Measurements from ENCODE around the gene ARGLU1. TPM values are rescaled to one million over a fixed set of nuclear protein-coding genes. Genes with fewer than 3 reads are reported as not detected.
A peak's percentile ranks its signal among the peaks of the same experiment; 100 is the strongest.

ARGLU1 gene
- polyA plus RNA-seq, 1 donor from 2014 or later: 59.1 TPM

GRCh38 chr13:106569233-106570095 is 1.5 kb upstream of the ARGLU1 start:
- Mint-ChIP-seq H3K27me3 (peaks cover 2% of the 10 kb centered on the region), H3K4me3 (no peak overlapping the region), H3K27ac (peak overlapping the region in 1 of 3 donors; percentile 50), H3K4me1 (peaks cover 29 to 38% (median 32%) of the 10 kb centered on the region in 3 donors), H3K9me3 (no peaks in the 10 kb centered on the region), H3K36me3 (no peaks in the 10 kb centered on the region)

GRCh38 chr13:106568299-106569003 is 514 bp upstream of the ARGLU1 start:
- H3K36me3 Mint-ChIP-seq: no peaks in the 10 kb centered on the region
- peak overlapping the region; percentile 92 to 98 (median 97) for H3K27ac Mint-ChIP-seq
- H3K27me3 Mint-ChIP-seq: peaks cover 2% of the 10 kb centered on the region
- H3K4me3 Mint-ChIP-seq: peak overlapping the region; percentile 94 to 98 (median 98)
- H3K4me1 Mint-ChIP-seq: peaks cover 39 to 48% (median 41%) of the 10 kb centered on the region in 3 donors
- H3K9me3 Mint-ChIP-seq: no peaks in the 10 kb centered on the region

- Mint-ChIP-seq H3K36me3 (no peaks in the 10 kb centered on the region), H3K27ac (peak overlapping the region; percentile 92 to 98 (median 97)), H3K9me3 (no peaks in the 10 kb centered on the region), H3K4me3 (peak overlapping the region; percentile 94 to 98 (median 98)), H3K27me3 (peaks cover 2% of the 10 kb centered on the region), H3K4me1 (peaks cover 47 to 58% (median 50%) of the 10 kb centered on the region in 3 donors)
Measured at GRCh38 chr13:106566641-106567473, 1.1 kb downstream of the ARGLU1 start.

GRCh38 chr13:106565127-106565775 is 2.7 kb downstream of the ARGLU1 start:
- H3K9me3 Mint-ChIP-seq: no peaks in the 10 kb centered on the region

GRCh38 chr13:106562301-106562700 is 5.6 kb downstream of the ARGLU1 start:
- H3K9me3 Mint-ChIP-seq: no peaks in the 10 kb centered on the region
- H3K4me3 Mint-ChIP-seq: peak overlapping the region in 1 of 4 donors; percentile 79
- H3K27ac Mint-ChIP-seq: no peak overlapping the region
- H3K36me3 Mint-ChIP-seq: no peaks in the 10 kb centered on the region
- peaks cover 50 to 68% (median 59%) of the 10 kb centered on the region in 3 donors for H3K4me1 Mint-ChIP-seq
- H3K27me3 Mint-ChIP-seq: peaks cover 2% of the 10 kb centered on the region

More at GRCh38 chr13:106565127-106565775, 2.7 kb downstream of the ARGLU1 start:
- Mint-ChIP-seq H3K4me3 (peak overlapping the region; percentile 59 to 97 (median 89)), H3K4me1 (peaks cover 56 to 67% (median 60%) of the 10 kb centered on the region in 3 donors), H3K27me3 (peaks cover 2% of the 10 kb centered on the region), H3K36me3 (no peaks in the 10 kb centered on the region), H3K27ac (peak overlapping the region in 2 of 3 donors; percentile 8 to 92)

GRCh38 chr13:106561551-106562170 is 6.3 kb downstream of the ARGLU1 start:
- H3K9me3 Mint-ChIP-seq: no peaks in the 10 kb centered on the region
- H3K27ac Mint-ChIP-seq: no peak overlapping the region
- H3K36me3 Mint-ChIP-seq: no peaks in the 10 kb centered on the region
- peaks cover 2% of the 10 kb centered on the region for H3K27me3 Mint-ChIP-seq
- peak overlapping the region in 3 of 4 donors; percentile 34 to 50 (median 39) for H3K4me3 Mint-ChIP-seq
- H3K4me1 Mint-ChIP-seq: peaks cover 51 to 65% (median 59%) of the 10 kb centered on the region in 3 donors

GRCh38 chr13:106560821-106561220 is 7.1 kb downstream of the ARGLU1 start:
- Mint-ChIP-seq H3K4me3 (peak overlapping the region in 2 of 4 donors; percentile 14 to 15), H3K9me3 (no peaks in the 10 kb centered on the region), H3K27me3 (peaks cover 2% of the 10 kb centered on the region), H3K27ac (peak overlapping the region in 2 of 3 donors; percentile 3 to 52), H3K4me1 (peaks cover 45 to 58% (median 58%) of the 10 kb centered on the region in 3 donors), H3K36me3 (no peaks in the 10 kb centered on the region)

GRCh38 chr13:106558527-106558926 is 9.4 kb downstream of the ARGLU1 start:
- H3K27me3 Mint-ChIP-seq: no peaks in the 10 kb centered on the region
- H3K4me3 Mint-ChIP-seq: no peak overlapping the region
- H3K9me3 Mint-ChIP-seq: no peaks in the 10 kb centered on the region
- no peak overlapping the region for H3K27ac Mint-ChIP-seq
- H3K36me3 Mint-ChIP-seq: no peaks in the 10 kb centered on the region
- H3K4me1 Mint-ChIP-seq: peaks cover 26 to 45% (median 36%) of the 10 kb centered on the region in 3 donors

- Mint-ChIP-seq H3K36me3 (no peaks in the 10 kb centered on the region), H3K4me1 (peaks cover 16 to 35% (median 17%) of the 10 kb centered on the region in 3 donors), H3K4me3 (no peak overlapping the region), H3K27me3 (no peaks in the 10 kb centered on the region), H3K9me3 (no peaks in the 10 kb centered on the region), H3K27ac (no peak overlapping the region)
Measured at GRCh38 chr13:106555631-106556328, 12.2 kb downstream of the ARGLU1 start.

- H3K4me1 Mint-ChIP-seq: peaks cover 13 to 33% (median 17%) of the 10 kb centered on the region in 3 donors
- H3K36me3 Mint-ChIP-seq: no peaks in the 10 kb centered on the region
- no peaks in the 10 kb centered on the region for H3K27me3 Mint-ChIP-seq
- H3K27ac Mint-ChIP-seq: peak overlapping the region in 1 of 3 donors; percentile 43
- peak overlapping the region in 1 of 4 donors; percentile 9 for H3K4me3 Mint-ChIP-seq
- no peaks in the 10 kb centered on the region for H3K9me3 Mint-ChIP-seq
Measured at GRCh38 chr13:106551751-106552150, 16.2 kb downstream of the ARGLU1 start.

- H3K9me3 Mint-ChIP-seq: no peaks in the 10 kb centered on the region
- H3K36me3 Mint-ChIP-seq: no peaks in the 10 kb centered on the region
- H3K27me3 Mint-ChIP-seq: no peaks in the 10 kb centered on the region
- peak overlapping the region in 1 of 3 donors; percentile 43 for H3K27ac Mint-ChIP-seq
- H3K4me3 Mint-ChIP-seq: no peak overlapping the region
- peaks cover 13 to 31% (median 17%) of the 10 kb centered on the region in 3 donors for H3K4me1 Mint-ChIP-seq
Measured at GRCh38 chr13:106551350-106551749, 16.6 kb downstream of the ARGLU1 start.

GRCh38 chr13:106550570-106551135 is 17.3 kb downstream of the ARGLU1 start:
- H3K27ac Mint-ChIP-seq: no peak overlapping the region
- H3K27me3 Mint-ChIP-seq: no peaks in the 10 kb centered on the region
- no peaks in the 10 kb centered on the region for H3K36me3 Mint-ChIP-seq
- no peaks in the 10 kb centered on the region for H3K9me3 Mint-ChIP-seq
- H3K4me1 Mint-ChIP-seq: peaks cover 11 to 24% (median 14%) of the 10 kb centered on the region in 3 donors
- no peak overlapping the region for H3K4me3 Mint-ChIP-seq

All from IgD-negative memory B cell (primary cell).